Measurements from ENCODE around the gene TAGAP.

- no peak for TF ChIP-seq CTCF (optimal IDR thresholded peaks at IDR 0.05 in 1 of 3, IDR thresholded peaks at IDR 0.05 in 1 of 3, conservative IDR thresholded peaks at IDR 0.05 in 1 of 3; ENCODE audit: extremely low read depth in 1 of 3, insufficient read depth in 2 of 3, low read length in 3 of 3)
- no peak for TF ChIP-seq EZH2 (IDR thresholded peaks at IDR 0.05; ENCODE audit: low read length)
These were observed 44.7 kb upstream of the TAGAP start for GRCh38 chr6:159089443-159089842.

Measured in keratinocyte (primary cell).